H4 (cell line): Measurements from ENCODE around the gene MFSD1. TPM values are rescaled to one million over a fixed set of nuclear protein-coding genes. Genes with fewer than 3 reads are reported as not detected.
"Not testable (repeated sequence)": the region's sequence is repeated elsewhere in the genome, so short reads cannot be mapped to it uniquely, and the experiment has no call there.

Source experiments
- DNase-seq: peaks from one replicate; pipeline ENCODE4 v3.0.0-alpha.2; 2015; ENCODE audit warnings: low spot score
- total RNA-seq: library from RNA; depleted of rRNA; stranded (reverse); fragments of >200 nt; shearing (Covaris generic); gene quantifications from 2 replicates; pipeline ENCODE4 v1.2.3, GENCODE V29; 2014

MFSD1 gene
- total RNA-seq, 1 experiment from 2014 or later: 173 TPM

DNA sequence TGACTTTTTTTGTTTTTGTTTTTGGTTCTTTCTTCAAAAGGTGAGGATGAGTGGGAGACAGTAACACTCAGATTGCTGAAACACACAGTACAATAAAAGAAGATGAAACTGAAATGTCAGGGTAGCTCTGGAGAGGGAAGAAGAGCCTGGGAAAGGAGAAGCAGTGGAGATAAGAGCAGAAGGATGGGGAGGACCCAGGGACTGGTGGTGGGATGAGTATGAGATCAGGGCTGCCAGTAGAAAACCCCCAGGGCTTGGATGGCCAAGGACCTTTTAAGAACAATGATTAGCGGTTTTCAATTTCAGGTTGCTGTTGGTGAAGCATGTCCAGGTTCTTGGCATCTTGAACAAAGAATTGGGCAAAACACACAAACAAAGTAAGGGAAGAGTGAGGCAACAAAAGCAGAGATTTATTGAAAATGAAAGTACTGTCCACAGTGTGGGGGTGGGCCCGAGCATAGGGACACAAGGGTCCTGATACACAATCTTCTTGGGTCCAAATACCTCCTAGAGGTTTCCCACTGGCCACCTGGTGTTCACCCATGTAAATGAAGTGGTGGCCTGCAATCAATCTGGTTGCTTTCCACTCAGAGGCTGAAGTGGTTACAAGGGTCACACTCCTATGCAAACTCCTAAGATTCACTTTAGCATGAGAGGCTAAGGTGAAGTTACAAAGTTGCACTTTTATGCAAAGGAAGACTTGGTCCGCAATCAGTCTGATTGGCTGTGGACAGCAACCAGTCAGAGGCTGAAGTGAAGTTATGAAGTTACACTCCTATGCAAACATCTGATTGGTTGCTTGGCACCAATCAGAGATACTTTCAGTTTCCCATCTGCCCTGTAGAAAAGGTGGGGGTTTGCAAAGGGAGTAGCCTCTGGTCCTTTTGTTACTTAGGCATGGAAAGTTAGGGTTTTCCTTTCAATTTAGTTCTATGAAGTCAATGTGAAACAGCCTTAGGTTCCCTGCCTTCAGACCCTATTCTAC is 26.1 kb upstream of the MFSD1 start:
- no peak for DNase-seq

DNA sequence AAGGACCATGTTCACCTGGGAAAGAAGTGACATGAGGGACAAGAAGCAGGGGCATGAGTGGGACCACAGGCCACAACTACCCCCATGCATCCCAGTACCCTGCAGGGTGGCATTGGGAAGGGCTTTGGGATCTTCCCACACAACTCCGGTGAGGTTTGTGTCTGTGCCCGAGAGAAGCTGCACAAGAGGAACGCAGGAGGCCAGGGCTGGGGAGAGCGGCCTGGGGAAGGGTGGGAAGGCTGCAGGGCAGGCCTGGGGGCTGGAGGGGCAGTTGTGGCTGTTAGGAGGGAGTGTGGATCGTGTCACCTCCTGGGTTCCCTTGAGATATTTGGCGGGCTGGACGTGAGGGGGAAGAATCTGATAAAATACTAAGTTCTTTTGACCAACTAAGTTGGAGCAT is 25.3 kb upstream of the MFSD1 start:
- no peak for DNase-seq

DNA sequence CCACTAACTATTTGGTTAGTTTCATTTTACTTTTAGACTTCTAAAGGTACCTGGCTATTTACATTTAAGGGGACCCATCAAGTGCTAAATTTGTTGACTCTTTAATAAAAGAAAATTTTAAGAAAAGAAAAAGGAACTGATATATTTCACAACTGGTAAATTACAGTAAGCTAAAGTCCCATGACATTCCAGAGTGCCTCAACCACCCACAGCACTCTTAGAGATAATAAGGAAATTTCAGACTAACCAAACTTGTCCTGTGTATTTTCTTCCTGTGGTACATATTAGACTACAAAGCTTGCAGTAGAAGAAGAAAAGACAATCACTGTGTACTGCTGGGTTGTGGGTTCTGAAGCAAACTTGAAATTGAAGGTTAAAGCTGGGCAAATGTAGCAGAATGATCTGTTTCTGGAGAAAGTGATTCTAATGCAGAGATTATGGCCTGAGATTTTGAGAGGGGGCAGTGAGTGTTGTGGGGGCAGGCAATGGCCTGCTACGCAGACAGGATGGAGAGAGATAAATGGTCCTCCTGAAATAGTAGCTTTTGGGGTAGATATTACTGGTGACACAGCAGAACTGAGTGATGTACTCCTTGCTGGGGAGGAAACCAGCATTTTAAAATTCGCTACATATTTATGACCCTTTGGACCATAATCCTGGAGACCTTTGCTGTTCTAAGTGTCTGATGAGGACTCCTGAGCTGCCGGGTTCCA is 24.5 kb upstream of the MFSD1 start:
- no peak for DNase-seq

DNA sequence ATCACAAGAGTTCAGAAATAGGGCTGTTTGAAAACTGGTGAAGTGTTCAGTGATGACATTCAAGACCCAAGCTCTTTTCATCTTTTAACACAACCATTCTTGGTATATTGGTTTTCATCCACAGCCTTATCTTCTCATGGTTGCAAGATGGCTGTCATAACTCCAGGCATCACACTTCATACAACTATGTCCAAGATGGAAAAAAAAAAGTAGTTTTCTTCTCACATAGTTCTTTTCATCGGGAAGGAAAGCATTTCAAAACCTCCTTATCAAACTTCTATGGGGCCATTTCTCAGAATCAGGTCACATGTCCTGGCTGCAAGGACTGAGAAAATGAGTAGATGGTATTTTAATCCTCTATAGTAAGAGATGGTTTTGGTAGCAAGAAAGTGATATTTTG is 21.1 kb upstream of the MFSD1 start:
- DNase-seq: peak; percentile 40

DNA sequence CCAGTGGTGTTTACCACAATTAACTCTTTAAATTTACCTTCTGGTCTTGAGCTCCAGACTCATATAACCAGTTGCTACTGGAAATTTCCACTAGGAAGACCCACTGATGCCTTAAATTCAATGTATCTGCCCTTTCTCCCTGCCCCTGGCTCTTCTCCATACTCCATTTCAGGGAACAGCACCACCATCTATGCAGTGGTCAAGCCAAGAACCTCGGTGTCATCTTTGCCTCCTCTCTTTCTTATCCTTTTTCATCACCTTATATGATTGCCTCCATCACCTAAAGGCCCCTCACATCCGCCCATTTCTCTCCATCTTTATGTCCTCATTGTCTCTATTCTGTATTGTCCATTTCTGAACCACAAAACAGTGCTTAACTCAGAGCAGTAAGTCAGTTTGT is 20.7 kb upstream of the MFSD1 start:
- no peak for DNase-seq

DNA sequence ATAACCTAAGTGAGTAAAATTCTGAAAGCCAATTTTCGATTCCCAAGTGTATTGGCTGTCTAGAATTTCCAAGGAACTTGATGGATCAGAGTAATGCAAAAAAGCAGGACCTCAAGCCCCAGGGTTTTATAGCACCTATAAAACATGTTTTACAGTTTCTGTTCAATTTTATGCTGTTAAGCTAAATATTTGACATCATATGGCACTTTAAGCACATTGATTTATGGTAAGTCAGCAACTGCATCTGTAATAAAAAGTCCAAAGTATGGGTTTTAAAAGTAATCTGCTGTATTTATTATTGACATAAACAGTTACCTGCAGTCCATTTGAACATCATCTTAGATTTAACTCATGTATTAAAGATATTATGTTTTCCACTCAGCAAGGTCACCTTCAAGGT is 20.0 kb upstream of the MFSD1 start:
- DNase-seq: no peak

DNA sequence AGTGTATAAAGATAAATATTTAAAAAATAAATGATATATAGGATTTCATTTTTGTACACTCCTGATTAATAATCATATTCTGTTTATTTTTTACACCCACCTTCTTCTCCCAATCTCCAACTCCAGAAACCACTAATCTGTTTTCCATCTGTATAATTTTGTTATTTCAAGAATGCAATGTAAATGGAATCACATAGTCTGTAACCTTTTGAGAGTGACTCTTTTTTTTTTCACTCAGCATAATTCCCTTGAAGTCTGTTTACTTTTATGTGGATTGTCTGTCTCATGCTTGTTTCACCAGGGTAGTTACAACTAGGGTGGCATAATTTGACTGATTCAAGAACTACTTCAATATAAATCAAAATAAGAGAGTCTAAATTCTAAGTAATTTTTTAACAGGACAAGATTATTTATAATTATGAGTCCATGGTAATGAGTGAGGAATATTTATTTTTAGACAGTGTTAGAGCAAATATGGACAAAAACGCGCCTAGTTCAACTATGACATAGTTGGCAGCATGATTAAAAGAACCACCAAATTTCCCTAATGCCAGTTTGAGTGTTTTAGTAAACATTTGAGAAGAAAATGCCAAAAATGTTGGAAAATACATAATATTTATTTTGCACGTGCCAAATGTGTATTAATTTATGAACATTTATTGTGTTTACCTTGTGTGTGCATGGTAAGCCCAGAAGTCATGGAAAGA is 19.4 kb upstream of the MFSD1 start:
- DNase-seq: no peak

DNA sequence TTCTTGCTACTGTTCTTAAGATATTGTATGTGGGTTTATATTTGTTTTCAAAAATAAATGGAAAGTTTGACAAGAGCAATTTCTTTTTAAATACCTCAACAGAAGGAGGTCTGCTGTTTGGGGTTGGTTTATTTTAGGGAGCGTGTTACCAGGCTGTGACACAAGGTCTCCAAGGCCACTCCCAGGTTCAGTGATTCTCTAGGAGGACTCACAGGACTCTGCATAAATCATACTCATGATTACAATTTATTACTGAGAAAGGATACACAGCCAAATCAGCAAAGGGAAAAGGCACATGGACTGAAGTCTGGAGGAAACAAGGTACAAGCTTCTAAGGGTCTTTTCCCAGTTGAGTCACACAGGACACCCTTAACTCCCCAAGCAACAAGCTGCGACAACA is 18.8 kb upstream of the MFSD1 start:
- DNase-seq: no peak

DNA sequence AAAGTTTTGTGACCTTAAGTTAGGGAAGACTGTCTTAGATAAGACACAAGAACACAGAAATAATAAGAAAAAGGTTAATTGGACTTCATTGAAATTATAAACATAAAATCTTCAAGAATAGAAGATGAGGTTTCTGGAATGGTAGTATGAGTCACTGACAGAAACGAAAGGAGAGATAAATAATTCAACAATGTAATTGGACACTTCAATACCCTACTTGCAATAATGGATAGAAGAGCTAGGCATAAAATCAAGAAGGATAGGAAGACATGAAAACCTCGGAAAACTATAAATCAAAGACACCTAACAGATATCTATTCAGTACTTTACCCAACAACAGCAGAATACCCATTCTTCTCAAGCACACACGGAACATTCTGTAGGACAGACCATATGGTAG is 15.9 kb upstream of the MFSD1 start:
- DNase-seq: no peak

DNA sequence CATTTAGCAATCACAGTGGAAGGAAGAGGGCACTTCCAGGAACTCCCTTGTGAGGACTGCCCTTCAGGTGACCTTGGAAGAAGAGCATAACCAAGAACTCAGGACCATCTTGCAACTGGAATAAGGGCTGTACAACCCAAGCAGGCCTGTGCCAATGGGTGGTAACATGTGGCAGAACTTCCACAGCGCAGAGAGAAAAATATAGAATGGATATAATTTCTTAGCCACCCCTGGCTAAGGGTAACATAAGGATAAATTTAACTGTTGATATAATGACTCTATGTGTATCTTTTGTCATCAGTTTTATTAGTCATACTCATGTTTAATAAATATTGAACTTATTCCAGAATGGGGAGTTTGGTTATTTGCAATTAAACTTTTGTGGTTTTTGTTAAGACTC is 13.4 kb upstream of the MFSD1 start:
- no peak for DNase-seq

DNA sequence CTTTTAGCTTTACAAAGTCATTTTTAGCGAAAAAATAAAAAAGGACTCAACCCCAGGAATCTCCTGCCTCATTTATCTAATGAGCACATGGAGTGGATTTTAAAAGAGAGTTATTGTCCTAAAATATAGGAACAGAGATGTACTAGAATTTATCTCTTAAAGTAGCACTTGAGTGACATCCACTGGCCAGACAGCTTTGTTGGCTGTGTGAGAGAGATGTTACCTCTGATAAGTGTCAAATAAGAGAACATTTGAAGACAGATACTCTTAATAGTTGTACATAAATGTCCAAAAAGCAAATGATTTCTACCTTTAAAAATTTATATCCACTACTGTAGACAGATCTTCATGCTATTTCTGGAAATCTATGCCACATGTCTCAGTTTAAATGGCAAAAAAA is 12.3 kb upstream of the MFSD1 start:
- peak; percentile 73 for DNase-seq

DNA sequence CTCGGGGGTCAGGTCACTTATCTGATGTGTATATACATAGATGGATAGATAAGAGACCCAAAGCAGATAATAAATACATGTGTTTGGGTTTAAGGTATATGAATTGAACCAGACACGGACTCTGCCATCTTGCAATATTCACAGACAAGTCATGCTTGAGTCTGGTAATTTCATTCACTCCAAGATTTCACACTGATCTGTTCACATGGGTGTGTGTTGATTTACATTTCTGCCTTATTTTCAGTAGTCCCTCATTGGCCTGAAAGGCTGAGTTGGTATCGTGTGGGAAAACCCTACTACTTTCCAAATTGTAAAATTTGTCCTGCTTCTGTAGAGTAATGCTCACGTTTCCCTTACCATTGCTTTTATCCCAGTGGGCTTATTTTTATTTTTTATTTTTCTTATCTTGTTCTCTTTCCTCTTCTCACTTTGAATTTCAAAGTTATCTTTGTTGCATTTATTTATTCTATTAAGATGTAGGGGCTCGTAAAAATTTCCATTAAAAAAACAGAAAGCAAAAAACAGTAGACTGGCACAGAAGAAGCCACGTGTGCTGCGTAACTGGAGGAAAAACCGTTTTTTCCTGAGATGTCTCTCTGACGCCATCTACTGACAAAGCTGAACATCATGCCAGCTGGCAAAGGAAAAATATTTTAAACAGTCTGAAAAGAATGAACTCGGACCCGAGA is 10.8 kb upstream of the MFSD1 start:
- DNase-seq: peak; percentile 86

DNA sequence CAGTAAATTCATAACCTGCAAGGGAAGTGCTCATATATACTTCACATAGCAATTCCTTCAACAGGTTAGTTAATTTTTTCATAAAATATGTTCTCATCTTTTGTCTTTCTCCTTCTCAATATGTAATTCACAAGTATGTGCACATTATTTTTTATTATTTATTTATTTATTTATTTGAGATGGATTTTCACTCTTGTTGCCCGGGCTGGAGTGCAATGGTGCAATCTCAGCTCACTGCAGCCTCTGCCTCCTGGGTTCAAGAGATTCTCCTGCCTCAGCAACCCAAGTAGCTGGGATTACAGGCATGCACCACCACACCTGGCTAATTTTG is 10.3 kb upstream of the MFSD1 start:
- DNase-seq: not testable (repeated sequence)

DNA sequence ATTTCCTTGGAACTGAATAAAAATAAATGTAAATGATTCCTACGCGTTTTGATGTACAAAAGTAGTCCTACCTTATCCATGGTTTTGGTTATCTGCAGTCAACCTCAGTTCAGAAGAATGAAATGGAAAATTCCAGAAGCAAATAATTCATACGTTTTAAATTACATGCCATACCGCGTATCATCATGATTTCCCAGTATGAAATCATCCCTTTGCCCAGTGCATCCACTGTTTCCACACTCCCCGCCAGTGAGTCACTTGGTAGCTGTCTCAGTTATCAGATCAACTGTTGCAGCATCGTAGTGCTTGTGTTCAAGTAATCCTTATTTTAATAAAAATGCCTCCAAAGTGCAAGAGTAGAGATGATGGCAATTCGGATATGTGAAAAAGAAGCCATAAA is 9.1 kb upstream of the MFSD1 start:
- peak; percentile 63 for DNase-seq

DNA sequence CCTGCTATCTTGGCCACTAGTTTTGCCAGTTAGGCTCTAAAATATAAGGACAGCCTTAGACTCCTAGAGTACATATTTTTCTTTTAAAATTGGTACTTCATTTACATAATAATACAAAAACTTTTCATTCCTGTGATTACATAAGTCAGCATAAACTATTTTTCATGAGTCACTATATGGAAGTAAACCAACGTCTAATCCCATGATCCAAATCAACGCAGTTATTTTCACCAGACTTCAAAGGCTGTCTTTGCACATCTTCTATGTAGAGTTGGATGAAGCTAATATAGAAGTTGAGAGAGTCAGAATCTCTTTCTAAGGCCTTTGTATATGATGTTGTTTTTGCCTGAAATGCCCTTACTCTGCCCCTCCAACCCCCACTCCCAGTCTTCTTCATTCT is 7.6 kb upstream of the MFSD1 start:
- DNase-seq: no peak

DNA sequence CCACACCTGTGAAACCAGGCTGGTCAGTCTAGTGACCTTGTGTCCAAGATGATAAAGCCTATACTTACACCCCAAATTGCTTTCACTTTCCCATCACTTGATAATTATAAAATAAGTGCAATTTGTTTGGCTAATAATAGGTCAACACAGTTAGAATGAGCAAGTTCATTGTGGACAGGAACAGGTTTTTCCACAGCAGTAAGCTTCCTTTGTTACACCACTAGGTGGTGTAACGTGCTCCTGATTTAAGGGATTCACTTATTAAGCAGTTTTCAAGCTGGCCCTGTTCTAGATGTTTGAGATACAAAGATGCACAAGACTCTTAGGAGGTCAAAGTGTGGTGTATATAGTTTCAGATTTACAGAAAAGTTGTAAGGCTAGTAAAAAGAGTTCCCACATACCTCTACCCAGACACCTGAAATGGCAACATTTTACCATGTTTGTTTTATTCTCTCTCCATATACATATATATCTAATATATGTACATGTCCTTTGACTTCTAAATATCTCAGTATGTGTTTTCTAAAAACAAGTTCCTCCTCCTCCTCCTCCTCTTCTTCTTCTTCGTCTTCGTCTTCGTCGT is 6.8 kb upstream of the MFSD1 start:
- peak; percentile 68 for DNase-seq

DNA sequence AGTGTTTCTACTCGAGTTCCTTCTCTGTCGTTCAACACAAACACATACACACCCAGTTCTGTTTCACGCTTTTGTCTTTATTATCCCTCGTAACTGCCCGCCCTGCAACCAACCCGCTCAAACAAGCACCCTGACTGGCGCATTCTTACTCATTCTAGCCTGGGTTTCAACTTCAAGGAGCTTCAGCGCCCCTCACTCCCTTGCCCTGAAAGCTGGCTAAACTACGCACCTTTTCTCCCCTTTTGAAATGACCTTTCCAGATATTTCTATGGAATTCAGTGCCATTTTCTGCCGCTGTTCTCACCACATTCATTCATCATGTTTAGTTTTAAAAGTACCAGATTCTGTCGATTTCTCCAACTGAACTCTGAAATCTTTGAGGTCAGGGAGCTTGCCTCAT is 653 bp upstream of the MFSD1 start:
- no peak for DNase-seq

DNA sequence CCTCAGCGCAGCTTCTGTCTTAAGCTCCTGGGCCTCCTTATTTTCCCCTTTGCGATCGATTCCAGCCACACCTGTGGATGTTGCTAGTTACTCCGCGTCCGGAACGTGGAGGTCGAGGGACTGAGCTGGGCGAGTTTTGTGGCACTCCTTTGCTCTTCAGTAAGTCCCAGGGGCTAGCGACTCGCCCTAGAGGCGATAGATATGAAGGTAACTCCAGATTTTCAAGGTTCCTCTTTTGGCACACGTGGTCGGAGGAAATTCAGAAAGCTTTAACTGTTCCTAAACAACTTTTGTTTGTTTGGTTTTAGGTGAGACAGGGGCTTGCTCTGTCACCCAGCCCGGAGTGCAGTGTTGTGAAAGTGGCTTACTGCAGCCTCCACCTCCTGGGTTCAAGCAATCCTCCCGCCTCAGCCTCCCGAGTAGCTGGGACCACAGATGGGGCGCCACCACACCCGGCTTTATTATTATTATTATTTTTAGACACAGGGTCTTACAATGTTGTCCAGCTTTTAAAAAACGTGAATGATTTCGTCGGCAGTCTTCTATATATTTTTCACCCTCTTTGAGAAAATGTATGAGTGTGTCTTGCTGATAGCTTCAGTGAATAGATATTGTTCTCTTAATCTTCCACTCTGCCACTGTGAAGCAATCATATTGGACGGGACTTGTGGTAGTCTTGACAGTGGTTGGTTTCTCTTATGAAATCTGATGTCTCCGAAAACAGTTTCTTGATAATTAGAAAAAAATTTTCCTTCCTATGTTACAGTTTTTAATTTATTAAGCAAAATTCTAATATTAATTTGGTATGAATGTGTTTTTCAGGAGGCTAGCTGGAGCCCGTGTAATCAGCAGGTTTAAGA is 785 bp downstream of the MFSD1 start:
- no peak for DNase-seq

DNA sequence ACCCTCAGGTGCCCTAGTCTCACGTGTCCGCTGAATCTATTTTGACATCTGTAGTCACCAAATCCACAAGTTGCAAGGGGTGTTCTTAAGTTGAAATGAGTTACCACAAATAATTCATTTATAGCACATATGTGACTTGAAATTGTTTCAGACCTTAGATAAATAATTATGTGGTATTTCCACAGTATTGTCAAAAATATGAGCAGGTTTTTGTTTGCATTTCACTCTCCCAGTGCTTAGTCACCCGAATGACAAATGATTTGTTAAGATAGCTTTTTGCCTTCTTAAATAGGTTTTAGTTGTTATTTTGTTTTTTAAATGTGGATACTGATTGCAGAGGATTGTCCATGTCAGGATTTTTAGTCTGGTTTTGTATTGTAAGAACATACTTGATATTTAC is 2.6 kb downstream of the MFSD1 start:
- no peak for DNase-seq

DNA sequence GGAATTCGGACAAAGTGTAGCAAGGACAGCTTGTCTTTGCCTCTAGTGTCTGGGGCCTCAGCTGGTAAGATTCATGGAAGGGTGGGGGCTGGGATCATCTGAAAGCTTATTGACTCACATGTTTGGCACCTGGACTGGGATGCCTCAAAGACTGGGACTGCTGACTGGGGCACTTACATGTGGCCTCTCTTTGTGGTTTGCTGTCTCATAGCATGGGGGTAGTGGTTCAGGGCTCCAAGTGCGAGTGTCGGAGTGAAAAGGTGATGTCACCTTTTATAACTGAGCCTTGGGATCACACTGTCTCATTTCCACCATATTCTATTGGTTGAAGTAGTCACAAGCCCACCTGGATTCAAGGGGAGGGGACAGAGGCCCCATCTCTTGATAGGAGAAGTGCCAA is 6.8 kb downstream of the MFSD1 start:
- peak; percentile 80 for DNase-seq

DNA sequence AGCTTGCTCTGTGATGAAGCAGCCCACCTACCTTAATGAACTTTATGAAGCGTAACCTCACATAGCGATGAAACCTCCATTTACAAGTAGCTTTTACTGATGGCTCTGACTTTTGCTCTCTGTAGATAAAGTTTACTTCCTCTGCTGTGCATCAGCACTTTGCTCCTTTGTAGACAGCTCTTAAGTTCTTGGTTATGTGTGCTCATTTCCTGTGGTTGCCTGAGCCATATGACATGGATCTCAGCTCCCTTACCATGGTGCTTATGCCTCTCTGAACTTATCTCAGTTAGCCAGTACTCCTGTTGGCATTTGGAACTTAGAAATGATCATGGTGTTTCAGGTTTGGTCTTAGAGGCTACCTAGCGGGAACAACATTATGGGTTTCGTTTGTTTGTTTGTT is 7.8 kb downstream of the MFSD1 start:
- DNase-seq: no peak
